A549 (cell line): ENCODE measurements around the gene PRSS57. TPM values are rescaled to one million over a fixed set of nuclear protein-coding genes. Genes with fewer than 3 reads are reported as not detected.

Source experiments
- ATAC-seq, 2 experiments: fragments of 200-7000 bp in 1 of 2; fragments of >200 bp in 1 of 2; cut with Nextera tagmentation in 1 of 2; cut with Tn5 transposase in 1 of 2; 3 replicates each; pipeline versions ENCODE4 v1.8.0 to v1.9.1; 2018 to 2020; ENCODE audit warnings: mild to moderate bottlenecking in 1 of 2, moderate library complexity in 1 of 2
- CTCF ChIA-PET: fragments of 300-600 bp; sonication (Branson Sonifier 250); formaldehyde crosslinking; extraction: SDS; loops from one replicate; lab custom pipeline; 2021; ENCODE audit warnings: antibody characterized with exemption, inconsistent platforms; lab: Yijun Ruan, JAX
- POLR2A ChIA-PET: fragments of 350-600 bp; formaldehyde crosslinking; extraction: SDS; loops from one replicate; lab custom pipeline; 2021; ENCODE audit warnings: antibody characterized with exemption, inconsistent platforms; lab: Yijun Ruan, JAX
- DNase-seq, 2 experiments: peaks; one replicate each; pipeline versions ENCODE4 v3.0.0 to v3.0.0-alpha.2; 2011 to 2016; ENCODE audit warnings: low read depth in 1 of 2, low spot score in 1 of 2
- FAIRE-seq: peaks from 2 replicates; lab custom pipeline; 2011; peaks lifted over from hg19 to GRCh38; lab: Jason Lieb, UNC
- H3K27ac ChIP-seq, 2 experiments: fragments of >200 bp; sonication (Bioruptor Twin); formaldehyde crosslinking; 3 replicates each; pipeline ENCODE4 v1.5.1; 2016 to 2017
- H3K4me1 ChIP-seq: fragments of >200 bp; sonication (Bioruptor Twin); formaldehyde crosslinking; 3 replicates; pipeline ENCODE4 v1.6.1; 2016
- H3K4me2 ChIP-seq: fragments of >200 bp; sonication (Bioruptor Twin); formaldehyde crosslinking; 3 replicates; pipeline ENCODE4 v1.6.1; 2016
- H3K4me3 ChIP-seq: fragments of >200 bp; sonication (Bioruptor Twin); formaldehyde crosslinking; 3 replicates; pipeline ENCODE4 v1.5.1; 2016
- H3K9me3 ChIP-seq: fragments of >200 bp; sonication (Bioruptor Twin); formaldehyde crosslinking; 3 replicates; pipeline ENCODE4 v1.6.1; 2016
- CBX8 ChIP-seq: fragments of 200-600 bp; sonication (generic); IDR thresholded peaks from 2 replicates; pipeline ENCODE4 v1.6.1; 2016
- CHD2 ChIP-seq: fragments of 150-350 bp; IDR thresholded peaks from 2 replicates; pipeline ENCODE4 v1.6.1; 2014; ENCODE audit warnings: low read length; ENCODE audit not compliant: partially characterized antibody
- EHMT2 ChIP-seq: fragments of 200-600 bp; sonication (generic); IDR thresholded peaks from 2 replicates; pipeline ENCODE4 v1.6.1; 2016; ENCODE audit warnings: antibody characterized with exemption, low read depth, mild to moderate bottlenecking, moderate library complexity
- EP300 ChIP-seq, 2 experiments: fragments of >200 bp; sonication (Bioruptor Twin); formaldehyde crosslinking; IDR thresholded peaks; 2 replicates in 1 of 2; 3 replicates in 1 of 2; pipeline ENCODE4 v1.6.1; 2016 to 2017
- FOSL2 ChIP-seq, 2 experiments: fragments of 450-650 bp in 1 of 2; fragments of >200 bp in 1 of 2; sonication (Bioruptor Twin) in 1 of 2; formaldehyde crosslinking; IDR thresholded peaks; 2 replicates each; pipeline versions ENCODE4 v1.5.0 to v1.6.1; 2016 to 2020; ENCODE audit warnings: mild to moderate bottlenecking in 1 of 2, moderate library complexity in 1 of 2
- GATA3 ChIP-seq: IDR thresholded peaks from 2 replicates; pipeline ENCODE4 v1.6.1; 2012; ENCODE audit warnings: borderline replicate concordance
- HEYL ChIP-seq: fragments of 250-450 bp; sonication (Bioruptor Pico); IDR thresholded peaks from 2 replicates; pipeline ENCODE4 v1.8.0; 2021; ENCODE audit warnings: mild to moderate bottlenecking, moderate library complexity
- JUNB ChIP-seq: fragments of >200 bp; sonication (Bioruptor Twin); formaldehyde crosslinking; IDR thresholded peaks from 2 replicates; pipeline ENCODE4 v1.6.1; 2016
- KDM1A ChIP-seq: fragments of 200-600 bp; sonication (generic); IDR thresholded peaks from 2 replicates; pipeline ENCODE4 v1.6.1; 2016; ENCODE audit warnings: low read depth, mild to moderate bottlenecking
- MAFK ChIP-seq: fragments of 450-650 bp; IDR thresholded peaks from 2 replicates; pipeline ENCODE4 v1.6.1; 2014; ENCODE audit not compliant: partially characterized antibody
- MYC ChIP-seq: IDR thresholded peaks from 2 replicates; pipeline ENCODE4 v1.6.1; 2012; ENCODE audit warnings: mild to moderate bottlenecking, inconsistent platforms, low read length, improper control_type of control experiment, borderline replicate concordance
- PHF8 ChIP-seq: fragments of 200-600 bp; sonication (generic); IDR thresholded peaks from 2 replicates; pipeline ENCODE4 v1.6.1; 2016; ENCODE audit warnings: low read depth, mild to moderate bottlenecking, antibody characterized with exemption, moderate library complexity, borderline replicate concordance
- POLR2AphosphoS2 ChIP-seq: conservative IDR thresholded peaks from 2 replicates; pipeline ENCODE4 v1.6.1; 2012; ENCODE audit warnings: low read length, improper control_type of control experiment, inconsistent platforms
- RARB ChIP-seq: fragments of 250-450 bp; sonication (Bioruptor Pico); IDR thresholded peaks from 2 replicates; pipeline ENCODE4 v1.8.0; 2021; ENCODE audit warnings: mild to moderate bottlenecking, moderate library complexity
- RNF2 ChIP-seq: fragments of 200-600 bp; sonication (generic); IDR thresholded peaks from 2 replicates; pipeline ENCODE4 v1.6.1; 2016; ENCODE audit warnings: low read depth, mild to moderate bottlenecking, antibody characterized with exemption, moderate library complexity, borderline replicate concordance
- TFCP2L1 ChIP-seq: fragments of 250-450 bp; sonication (Bioruptor Pico); IDR thresholded peaks from 2 replicates; pipeline ENCODE4 v1.5.0; 2021; ENCODE audit warnings: mild to moderate bottlenecking
- TP53 ChIP-seq: fragments of 250-450 bp; sonication (Bioruptor Pico); IDR thresholded peaks from 2 replicates; pipeline ENCODE4 v1.5.0; 2021; ENCODE audit warnings: mild to moderate bottlenecking, moderate library complexity
- ZC3H11A ChIP-seq: fragments of 450-650 bp; IDR thresholded peaks from 2 replicates; pipeline ENCODE4 v1.6.1; 2014; ENCODE audit warnings: antibody characterized with exemption, mild to moderate bottlenecking
- ZFP36 ChIP-seq: fragments of 450-650 bp; IDR thresholded peaks from 2 replicates; pipeline ENCODE4 v1.6.1; 2014; ENCODE audit warnings: borderline replicate concordance; ENCODE audit not compliant: partially characterized antibody
- ZNF302 ChIP-seq: fragments of 250-450 bp; sonication (Bioruptor Pico); IDR thresholded peaks from 2 replicates; pipeline ENCODE4 v1.9.0; 2021; ENCODE audit warnings: inconsistent platforms, mild to moderate bottlenecking, moderate library complexity
- WGBS: methylation state at CpG from one replicate; pipeline ENCODE4 v1.1.6; 2017; ENCODE audit errors: missing lambda C conversion rate; 5-methylcytosine and 5-hydroxymethylcytosine counted together
- polyA plus RNA-seq, 4 experiments: library from polyadenylated mRNA; depleted of rRNA in 3 of 4; stranded (reverse); fragments of >200 nt; fragmentation: RNase III in 1 of 4; extraction: RNeasy Plus Mini Kit Qiagen cat#74134 plus additional on column Dnase treatment in 1 of 4; gene quantifications; 2 replicates in 3 of 4; 3 replicates in 1 of 4; pipeline ENCODE4 v1.2.3, GENCODE V29; 2011 to 2017
- TF ChIP-seq, protein P1 (sequence below): fragments of 200-600 bp; sonication (generic); IDR thresholded peaks from 2 replicates; pipeline ENCODE4 v1.6.1; 2016; ENCODE audit warnings: antibody characterized with exemption, mild to moderate bottlenecking, moderate library complexity
- TF ChIP-seq, protein P2 (sequence below): fragments of >200 bp; sonication (Bioruptor Twin); formaldehyde crosslinking; IDR thresholded peaks from 3 replicates; pipeline ENCODE4 v1.5.1; 2016
- TF ChIP-seq, protein P3 (sequence below): IDR thresholded peaks from 2 replicates; pipeline ENCODE4 v1.6.1; 2012; ENCODE audit warnings: low read depth, borderline replicate concordance

PRSS57 gene
- polyA plus RNA-seq, 2 of the 4 experiments (the other 2 are of a cell fraction), result 0.10 TPM; not detected in 1

DNA sequence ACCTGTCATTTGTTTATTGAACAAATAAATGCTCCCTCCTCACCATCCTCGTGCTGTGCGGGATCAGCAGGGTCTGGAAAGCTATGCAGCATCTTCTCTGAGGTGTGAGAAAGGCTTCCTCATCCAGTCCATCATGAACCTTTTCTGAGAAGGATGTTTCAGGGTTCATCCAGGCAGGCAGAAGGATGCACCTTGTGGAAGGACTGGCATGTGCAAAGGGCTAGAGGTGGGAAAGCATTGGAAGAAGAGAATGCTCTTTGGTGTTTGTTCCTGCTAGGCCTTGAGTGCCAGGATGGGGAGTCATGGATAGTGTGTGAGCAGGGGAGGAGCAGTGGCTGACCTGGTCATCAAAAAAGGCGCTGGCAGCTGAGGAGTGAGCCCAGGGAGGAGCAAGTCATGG lies 20.1 kb upstream of the PRSS57 start:
- CTCF ChIA-PET, result interaction anchor here (1.0 kb wide), 1 partner anchor 82 kb away, joined by 3 read pairs; the partner anchor contains the start of gene POLRMT

DNA sequence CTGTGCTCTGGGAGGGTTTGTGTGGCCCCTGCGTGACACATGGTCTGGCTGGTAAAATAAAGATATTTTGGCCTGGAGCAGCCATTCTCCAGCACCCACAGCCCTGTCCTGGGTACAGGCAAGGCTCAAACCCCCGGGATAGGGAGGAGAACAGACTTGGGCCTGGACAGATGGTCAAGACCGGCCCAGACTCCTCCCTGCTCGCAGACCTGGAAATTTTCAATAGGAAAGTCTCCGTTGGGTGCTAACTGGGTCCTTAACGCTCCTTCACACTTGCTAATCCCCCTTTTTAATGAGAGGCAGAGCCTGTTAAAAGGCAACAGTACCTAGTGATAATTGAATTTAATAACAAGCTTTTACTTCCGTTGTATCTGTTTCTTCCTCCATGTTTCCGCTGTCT lies 16.0 kb upstream of the PRSS57 start:
- TF ChIP-seq GATA3 (no peak), TP53 (CRISPR knock-in tag) (no peak), JUNB (no peak), ZC3H11A (no peak), ZNF302 (CRISPR knock-in tag) (no peak), ZFP36 (no peak), RNF2 (no peak), PHF8 (no peak), EHMT2 (no peak), POLR2AphosphoS2 (no peak), MAFK (no peak), EP300 (IDR thresholded peaks at IDR 0.05) (no peak), CBX8 (no peak), KDM1A (no peak), FOSL2 (IDR thresholded peaks at IDR 0.05) (no peak), FOSL2 (CRISPR knock-in tag; IDR thresholded peaks at IDR 0.05) (no peak)
- TF ChIP-seq, protein P1, sequence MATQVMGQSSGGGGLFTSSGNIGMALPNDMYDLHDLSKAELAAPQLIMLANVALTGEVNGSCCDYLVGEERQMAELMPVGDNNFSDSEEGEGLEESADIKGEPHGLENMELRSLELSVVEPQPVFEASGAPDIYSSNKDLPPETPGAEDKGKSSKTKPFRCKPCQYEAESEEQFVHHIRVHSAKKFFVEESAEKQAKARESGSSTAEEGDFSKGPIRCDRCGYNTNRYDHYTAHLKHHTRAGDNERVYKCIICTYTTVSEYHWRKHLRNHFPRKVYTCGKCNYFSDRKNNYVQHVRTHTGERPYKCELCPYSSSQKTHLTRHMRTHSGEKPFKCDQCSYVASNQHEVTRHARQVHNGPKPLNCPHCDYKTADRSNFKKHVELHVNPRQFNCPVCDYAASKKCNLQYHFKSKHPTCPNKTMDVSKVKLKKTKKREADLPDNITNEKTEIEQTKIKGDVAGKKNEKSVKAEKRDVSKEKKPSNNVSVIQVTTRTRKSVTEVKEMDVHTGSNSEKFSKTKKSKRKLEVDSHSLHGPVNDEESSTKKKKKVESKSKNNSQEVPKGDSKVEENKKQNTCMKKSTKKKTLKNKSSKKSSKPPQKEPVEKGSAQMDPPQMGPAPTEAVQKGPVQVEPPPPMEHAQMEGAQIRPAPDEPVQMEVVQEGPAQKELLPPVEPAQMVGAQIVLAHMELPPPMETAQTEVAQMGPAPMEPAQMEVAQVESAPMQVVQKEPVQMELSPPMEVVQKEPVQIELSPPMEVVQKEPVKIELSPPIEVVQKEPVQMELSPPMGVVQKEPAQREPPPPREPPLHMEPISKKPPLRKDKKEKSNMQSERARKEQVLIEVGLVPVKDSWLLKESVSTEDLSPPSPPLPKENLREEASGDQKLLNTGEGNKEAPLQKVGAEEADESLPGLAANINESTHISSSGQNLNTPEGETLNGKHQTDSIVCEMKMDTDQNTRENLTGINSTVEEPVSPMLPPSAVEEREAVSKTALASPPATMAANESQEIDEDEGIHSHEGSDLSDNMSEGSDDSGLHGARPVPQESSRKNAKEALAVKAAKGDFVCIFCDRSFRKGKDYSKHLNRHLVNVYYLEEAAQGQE, result no peak
- TF ChIP-seq, protein P2, sequence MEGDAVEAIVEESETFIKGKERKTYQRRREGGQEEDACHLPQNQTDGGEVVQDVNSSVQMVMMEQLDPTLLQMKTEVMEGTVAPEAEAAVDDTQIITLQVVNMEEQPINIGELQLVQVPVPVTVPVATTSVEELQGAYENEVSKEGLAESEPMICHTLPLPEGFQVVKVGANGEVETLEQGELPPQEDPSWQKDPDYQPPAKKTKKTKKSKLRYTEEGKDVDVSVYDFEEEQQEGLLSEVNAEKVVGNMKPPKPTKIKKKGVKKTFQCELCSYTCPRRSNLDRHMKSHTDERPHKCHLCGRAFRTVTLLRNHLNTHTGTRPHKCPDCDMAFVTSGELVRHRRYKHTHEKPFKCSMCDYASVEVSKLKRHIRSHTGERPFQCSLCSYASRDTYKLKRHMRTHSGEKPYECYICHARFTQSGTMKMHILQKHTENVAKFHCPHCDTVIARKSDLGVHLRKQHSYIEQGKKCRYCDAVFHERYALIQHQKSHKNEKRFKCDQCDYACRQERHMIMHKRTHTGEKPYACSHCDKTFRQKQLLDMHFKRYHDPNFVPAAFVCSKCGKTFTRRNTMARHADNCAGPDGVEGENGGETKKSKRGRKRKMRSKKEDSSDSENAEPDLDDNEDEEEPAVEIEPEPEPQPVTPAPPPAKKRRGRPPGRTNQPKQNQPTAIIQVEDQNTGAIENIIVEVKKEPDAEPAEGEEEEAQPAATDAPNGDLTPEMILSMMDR, result no peak
- Histone ChIP-seq H3K4me3 (no peak overlapping the region), H3K9me3 (peaks cover 7% of the 10 kb centered on the region; the same call in 2 of the 3 replicates), H3K4me1 (peaks cover 14% of the 10 kb centered on the region), H3K4me2 (no peak overlapping the region), H3K27ac (no peak overlapping the region)
- ChIA-PET POLR2A (no interaction called here), CTCF (interaction anchor here (2.6 kb wide), 1 partner anchor 23 kb away, joined by 11 read pairs; no protein-coding TSS in a partner anchor)
- no peak for FAIRE-seq
- DNase-seq, result no peak
- no peak; a peak in 1 of 6 replicates for ATAC-seq
- WGBS, result 92% methylated on average over 8 of the region's 8 CpGs

More for the DNA sequence above, 20.1 kb upstream of the PRSS57 start:
- H3K4me1 ChIP-seq, result no peaks in the 10 kb centered on the region; the same call in 2 of the 3 replicates
- TF ChIP-seq TFCP2L1 (CRISPR knock-in tag), result no peak
- 0 out of 2 replicates have a peak, but pooled peaks have one; percentile 30 for TF ChIP-seq KDM1A
- H3K4me3 ChIP-seq, result no peak overlapping the region
- ATAC-seq, result no peak
- H3K9me3 ChIP-seq, result peaks cover 7% of the 10 kb centered on the region; the same call in 2 of the 3 replicates
- no peak overlapping the region for H3K27ac ChIP-seq
- WGBS, result 93% methylated on average over 3 of the region's 3 CpGs
- DNase-seq, result no peak
- POLR2A ChIA-PET, result no interaction called here
- FAIRE-seq, result no peak
- H3K4me2 ChIP-seq, result no peak overlapping the region

DNA sequence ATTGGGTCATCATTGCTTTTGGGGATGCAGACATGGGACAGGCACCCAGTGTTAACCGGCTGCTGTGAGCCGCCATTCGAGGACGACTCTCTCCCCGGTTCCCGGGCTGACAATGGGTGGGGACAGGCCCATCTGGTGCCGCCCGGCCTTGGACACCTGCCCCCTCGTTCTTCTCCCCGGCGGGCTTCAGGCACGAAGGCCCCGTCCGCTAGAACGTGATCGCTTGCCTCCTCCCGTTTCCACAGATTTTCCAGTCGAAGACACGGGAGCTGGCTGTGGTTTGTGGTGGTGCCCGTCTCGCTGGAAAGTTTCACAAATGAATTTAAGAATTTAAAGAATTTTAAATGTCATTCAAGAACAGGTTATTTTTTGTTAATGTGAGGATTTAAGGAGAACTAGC lies 15.5 kb upstream of the PRSS57 start:
- Histone ChIP-seq H3K4me1 (peaks cover 14% of the 10 kb centered on the region), H3K27ac (no peak overlapping the region), H3K4me2 (no peak overlapping the region), H3K9me3 (peaks cover 7% of the 10 kb centered on the region; the same call in 2 of the 3 replicates), H3K4me3 (no peak overlapping the region)
- ATAC-seq, result no peak
- DNase-seq, result no peak
- no peak for FAIRE-seq
- ChIA-PET CTCF (interaction anchor here (1.2 to 2.6 kb wide), 2 partner anchors 24 to 43 kb away, joined by 3 to 11 read pairs; no protein-coding TSS in a partner anchor), POLR2A (no interaction called here)
- no peak for TF ChIP-seq PHF8
- TF ChIP-seq HEYL (CRISPR knock-in tag), result no peak
- TF ChIP-seq, protein P3, sequence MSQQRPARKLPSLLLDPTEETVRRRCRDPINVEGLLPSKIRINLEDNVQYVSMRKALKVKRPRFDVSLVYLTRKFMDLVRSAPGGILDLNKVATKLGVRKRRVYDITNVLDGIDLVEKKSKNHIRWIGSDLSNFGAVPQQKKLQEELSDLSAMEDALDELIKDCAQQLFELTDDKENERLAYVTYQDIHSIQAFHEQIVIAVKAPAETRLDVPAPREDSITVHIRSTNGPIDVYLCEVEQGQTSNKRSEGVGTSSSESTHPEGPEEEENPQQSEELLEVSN, result no peak
- TF ChIP-seq MYC, result no peak
- no peak for TF ChIP-seq EP300 (IDR thresholded peaks at IDR 0.05)
- TF ChIP-seq RNF2, result no peak
- no peak for TF ChIP-seq RARB (CRISPR knock-in tag)
- no peak for TF ChIP-seq CHD2
- TF ChIP-seq FOSL2 (IDR thresholded peaks at IDR 0.05), result no peak
- no peak for TF ChIP-seq FOSL2 (CRISPR knock-in tag; IDR thresholded peaks at IDR 0.05)
- WGBS, result 98% methylated on average over 13 of the region's 21 CpGs
